C1 segment of cervical spinal cord (tissue), 14 donors: ENCODE results near the gene CALML5.

Experiments
- DNase-seq, 14 donors: peaks; one replicate each; lab custom pipeline; 2025; lab: John Stamatoyannopoulos, UW

CALML5 gene

DNA sequence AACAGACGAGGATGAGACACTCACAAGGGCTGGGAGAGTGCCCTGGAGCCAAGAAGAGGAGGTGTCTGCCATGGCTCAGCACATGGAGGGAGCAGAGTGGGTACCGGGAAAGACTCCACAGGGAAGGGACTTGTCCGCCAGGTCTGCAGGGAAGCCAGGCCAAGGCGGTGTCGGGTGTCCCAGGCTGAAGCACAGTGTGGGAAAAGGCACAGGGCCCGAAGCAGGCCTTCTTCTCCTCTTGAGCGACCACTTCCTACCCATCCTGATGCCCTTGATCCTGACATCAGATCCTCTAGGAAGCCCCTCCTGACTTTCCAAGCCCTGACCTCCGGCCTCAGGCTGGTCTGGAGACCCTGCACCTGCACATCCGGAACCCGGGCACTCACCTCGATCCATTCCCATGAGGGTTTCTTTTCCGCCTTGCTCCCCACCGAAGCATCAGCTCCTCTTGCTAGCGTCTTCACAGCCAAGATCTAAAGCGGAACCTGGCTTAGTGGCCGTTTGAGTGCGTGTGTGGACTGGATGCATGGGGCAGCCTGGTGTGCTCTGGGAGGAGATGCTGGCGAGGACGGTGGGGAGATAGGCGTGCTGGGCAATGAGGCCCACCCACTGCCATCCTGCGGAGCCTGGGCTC lies 33.8 kb upstream of the CALML5 start:
- DNase-seq: no peak

DNA sequence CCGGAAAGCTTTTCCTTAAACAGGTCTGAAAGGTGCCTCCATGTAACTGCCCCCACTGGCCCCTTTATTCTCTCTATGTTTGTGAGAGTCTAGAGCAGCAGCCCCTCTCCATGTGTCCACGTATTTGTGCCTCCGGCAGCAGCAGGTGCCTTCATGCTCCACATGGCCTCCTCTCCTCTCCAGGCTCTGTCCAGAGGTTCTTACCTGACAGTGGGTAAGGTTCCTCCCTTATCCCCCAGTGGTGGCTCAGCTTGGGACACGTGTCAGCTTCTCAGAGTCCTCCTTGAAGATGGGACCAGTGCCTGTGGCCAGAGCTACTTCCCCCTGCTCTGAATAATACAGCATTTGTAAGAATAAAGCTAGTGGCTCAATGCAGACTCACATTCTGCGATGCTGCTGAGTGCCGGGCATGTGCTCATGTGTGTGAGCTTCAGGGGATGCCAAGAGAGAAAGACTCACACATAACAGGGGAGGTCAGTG lies 33.3 kb upstream of the CALML5 start:
- no peak for DNase-seq

DNA sequence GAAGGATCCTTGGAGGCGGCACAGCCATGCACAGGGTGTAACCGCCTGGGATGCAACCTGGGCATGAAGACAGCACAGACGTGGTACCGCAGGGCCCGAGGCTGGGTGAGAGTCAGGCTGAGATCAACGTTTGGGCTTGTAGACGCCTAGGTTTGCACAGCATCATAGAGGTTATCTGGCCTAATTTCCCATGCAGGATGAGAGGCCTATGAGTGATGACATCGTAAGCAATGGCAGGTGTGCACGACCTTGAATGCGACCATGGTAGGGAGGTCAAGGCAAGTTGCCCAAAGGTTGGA lies 32.9 kb upstream of the CALML5 start:
- no peak for DNase-seq

DNA sequence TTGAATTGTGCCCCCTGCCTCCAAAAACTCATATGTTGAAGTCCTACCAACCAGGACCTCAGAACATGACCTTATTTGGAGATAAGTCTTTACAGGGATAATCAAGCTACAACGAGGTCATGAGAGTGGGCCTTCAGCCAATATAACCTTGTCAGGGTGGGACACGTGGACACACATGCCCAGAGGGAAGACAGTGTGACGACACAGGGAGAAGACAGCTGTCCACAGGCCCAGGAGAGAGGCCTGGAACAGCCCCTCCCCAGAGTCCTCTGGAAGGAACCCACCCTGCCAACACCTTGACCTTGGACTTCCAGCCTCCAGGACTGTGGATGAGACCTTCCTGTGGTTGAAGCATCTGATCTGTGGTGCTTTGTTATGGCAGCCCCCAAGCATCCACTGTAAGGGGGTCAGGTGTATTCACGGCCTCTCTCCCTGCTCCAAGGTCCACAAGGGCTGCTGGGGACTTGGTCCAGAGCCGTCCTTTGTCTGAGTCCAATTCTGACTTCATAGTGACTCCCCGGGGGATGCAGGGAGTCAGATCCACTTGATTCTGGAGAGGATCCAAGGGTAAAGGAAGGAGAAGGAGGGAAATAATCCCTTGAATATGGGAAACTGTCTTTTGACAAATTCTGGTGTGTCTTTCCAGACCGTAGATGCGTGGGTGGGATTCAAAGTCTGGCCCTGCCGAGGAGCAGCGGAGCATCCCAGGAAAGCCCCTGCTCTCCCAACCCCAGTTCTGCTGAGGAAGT lies 32.4 kb upstream of the CALML5 start:
- no peak for DNase-seq

DNA sequence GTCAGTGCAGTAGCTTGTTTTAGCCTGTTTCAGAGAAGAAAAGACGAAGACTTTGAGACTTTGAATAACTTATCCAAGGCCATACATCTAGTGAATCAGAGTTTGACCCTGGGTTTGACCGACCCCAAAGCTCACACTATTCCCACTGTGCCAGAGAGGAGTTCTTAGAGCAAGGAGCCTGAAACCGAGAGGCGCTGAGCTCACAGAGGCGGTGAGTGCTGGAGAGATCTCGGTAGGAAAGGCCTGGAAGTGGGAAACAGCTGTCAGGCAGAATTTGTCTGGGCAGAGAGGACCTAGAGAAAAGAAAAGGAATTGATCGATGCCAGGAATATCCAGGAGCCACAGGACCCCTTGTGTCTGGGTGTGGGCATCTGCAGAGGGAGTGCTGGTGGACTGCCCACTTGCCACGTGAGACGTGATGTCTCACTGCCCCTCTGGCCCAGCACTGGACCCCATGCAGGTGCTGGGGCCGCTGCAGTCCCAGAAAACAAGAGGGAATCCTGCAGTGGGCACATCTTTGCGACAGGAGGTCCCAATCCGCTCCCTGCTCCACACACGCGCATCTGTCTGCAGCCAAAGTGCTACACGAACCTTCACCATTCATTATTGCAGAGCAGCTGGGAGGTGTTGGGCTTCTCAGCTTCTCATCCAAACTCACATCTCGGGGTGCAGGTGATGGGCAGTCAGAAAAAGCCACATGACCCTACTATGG lies 31.6 kb upstream of the CALML5 start:
- DNase-seq: no peak

DNA sequence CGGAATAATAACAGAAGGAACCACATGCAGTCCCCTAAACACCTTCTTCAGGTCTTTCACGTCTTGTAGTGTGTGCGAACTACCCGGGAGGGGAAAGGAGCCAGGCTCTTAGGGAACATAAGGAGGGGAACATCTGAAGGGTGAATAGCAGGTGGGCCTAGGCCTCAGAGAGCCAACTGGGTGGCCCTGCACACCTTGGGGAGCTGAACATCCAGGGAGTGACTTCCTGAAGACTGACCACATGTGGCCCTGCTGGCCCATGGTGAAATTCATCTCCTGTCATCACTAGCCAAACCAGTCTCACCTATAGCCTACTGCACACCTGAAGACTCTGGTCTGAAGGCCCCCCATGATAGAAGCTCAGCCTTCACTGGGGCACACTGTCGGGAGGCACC lies 31.0 kb upstream of the CALML5 start:
- no peak for DNase-seq

DNA sequence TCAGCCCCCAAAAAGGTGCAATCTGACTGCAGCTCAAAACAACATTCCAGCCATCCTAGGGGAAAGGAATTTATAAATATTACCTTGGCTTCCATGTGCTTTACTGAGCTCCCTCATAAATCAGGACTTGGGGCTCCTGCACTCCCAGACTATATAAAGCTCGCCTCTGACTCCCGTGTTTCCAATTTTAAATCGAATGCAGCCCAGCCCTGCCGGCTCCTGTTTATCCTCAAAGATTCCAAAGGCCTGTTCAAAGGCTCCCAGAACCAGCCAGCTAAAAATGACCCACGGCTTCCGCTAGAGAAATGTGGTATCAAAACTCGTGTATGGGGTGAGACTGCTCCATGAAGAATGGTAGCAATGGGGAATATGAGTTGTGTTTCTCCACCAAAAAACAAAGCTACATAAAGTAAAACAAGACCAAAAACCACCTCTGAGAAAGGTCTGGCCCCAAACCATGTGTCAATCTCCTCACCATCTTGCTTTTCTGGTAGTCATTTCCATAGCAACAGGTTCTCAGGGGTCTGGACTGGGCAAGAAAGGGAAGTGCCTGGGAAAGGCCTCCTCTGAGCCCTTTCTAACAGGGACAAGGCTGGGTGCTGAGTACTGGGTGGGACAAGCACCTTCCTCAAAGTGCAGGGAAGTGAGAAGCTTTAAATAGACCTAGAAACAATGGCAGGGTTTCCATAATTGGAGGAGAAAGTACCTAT lies 30.5 kb upstream of the CALML5 start:
- DNase-seq: no peak

DNA sequence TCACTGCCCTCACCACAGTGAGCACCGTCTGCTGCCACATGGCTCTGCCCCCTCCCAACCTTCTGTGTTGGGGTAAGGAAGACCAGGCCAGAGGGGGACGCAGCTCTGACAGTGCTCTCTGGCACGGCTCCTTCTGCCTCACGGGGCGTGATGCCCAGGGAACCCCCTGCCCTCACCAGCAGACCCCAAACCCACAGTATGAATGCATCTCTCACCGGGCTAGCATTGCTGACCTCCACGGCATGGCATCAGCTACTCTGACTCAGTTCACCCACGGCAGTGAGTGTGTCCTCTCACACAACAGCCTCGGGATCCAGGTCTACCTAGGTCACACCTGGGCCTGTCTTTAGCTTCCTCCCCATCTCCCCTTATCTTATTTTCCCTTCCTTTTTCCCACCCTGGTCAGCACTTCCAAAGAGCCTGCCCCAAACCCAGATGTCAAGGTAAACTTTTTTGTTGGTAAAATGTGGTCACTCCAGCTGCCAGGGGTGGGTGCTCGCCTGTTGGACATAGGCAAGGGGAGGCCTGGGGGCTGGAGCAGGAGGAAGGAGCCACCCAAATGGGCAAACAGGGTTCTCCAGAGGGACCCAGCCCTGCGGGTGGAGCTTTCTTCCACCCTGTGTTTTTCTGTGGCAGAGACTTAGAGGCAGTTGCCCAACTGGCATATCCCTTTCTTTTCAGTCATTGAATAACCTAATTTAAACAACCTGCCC lies 29.8 kb upstream of the CALML5 start:
- DNase-seq: no peak

DNA sequence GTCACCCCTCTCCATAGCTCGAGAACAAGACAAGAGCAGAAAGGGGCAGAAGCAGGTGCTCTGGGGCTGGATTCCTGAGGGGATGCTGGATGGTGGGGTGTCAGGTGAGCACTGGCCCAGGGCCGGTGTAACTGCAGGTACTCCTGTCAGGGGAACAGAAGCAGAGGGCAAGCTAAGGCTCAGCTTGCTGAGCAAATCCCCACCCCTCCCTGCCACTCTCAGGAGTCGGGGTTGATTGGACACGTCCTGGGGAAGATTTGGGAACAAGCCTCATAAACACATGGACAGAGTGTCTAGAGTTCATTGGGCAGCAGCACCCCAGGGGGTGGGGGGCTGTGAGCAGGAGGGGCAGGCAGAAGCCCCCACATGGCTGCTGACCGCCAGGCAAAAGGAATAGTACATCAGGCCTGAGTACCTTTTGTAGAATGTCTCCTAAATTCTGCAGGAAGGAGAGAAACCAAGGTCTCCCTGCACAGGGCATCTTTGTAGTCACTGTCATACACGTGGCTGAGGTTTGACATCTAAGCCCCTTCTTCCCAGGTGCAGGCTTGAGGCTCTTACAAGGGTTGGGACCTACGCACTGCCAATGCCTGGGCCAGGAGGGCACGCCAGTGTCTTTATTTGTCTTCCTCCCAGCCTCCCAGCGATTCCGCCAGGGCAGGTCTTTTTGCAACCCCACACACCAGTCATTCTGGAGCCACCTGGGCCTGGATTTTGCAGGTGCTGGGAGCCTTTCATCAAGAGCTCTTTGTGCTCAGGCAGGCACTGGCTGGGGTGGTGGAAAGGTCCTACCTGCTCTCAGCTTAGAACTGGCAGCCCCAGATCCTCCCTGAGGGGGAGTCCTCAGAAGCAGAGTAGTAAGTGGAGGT lies 28.2 kb upstream of the CALML5 start:
- no peak for DNase-seq

DNA sequence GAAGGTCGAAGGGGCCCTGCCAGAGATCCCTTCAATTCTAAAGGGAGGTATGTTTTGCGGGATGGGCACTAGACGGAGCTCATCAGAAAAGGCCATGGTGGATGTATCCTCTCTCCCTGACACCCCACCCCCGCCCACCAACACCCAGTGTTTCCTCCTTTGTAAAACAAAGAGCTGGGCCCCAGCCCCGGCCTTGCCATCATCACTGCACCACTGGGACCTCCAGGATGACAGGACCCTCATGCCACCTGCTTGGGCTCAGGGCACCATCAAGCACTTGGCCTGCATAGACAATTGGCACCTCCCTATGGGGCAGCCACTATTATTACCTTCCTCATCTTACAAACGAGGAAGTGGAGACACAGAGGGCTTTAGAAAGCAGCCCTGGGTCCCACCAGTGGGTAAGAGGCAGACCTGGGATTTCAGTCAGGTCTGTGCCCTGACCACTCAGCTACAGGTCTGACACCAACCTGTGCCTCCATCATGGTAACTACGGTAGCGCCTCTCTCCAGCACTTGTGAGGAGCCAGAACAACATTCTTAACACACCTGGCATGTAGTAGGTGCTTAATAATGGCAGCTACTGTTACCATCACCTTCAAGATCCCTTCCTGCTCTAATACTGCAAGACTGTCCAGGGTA lies 27.4 kb upstream of the CALML5 start:
- no peak for DNase-seq

DNA sequence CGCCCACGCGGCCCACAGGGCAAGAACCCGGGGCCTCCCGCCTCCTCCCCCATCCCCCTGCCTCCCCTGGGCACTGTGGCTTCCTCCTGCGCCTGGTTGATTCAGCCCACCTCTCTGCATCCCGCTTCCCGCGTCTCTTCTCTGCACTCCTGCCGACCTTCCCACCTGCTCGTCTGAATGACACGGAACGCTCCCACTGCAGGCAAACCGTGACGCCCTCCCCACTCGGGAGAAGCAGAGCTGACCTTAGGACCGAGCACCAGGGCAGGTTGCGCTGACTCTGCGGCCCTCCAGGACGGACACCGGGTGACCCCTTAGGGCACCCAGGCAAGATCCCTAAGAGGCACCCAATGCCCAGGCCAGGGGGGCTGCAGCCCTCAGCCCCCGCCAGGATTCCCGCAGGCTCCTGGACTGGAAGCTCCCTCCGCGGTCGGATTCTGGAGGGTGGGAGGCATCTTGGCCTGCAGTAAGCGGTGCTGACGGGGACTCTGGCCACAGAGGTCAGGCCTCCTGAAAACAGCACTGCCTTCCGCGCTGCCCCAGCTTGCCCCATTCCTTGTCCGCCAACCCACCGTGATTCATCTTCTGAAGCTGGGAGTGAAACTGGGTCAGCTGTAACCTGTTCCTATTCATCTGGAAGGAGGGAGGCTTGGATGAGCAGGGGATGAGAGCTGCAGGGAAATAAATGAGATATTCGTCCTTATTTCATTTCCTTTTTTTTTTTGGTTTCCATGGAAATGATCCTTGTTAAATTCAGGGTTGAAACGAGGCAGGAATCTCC lies 26.4 kb upstream of the CALML5 start:
- DNase-seq: no peak

DNA sequence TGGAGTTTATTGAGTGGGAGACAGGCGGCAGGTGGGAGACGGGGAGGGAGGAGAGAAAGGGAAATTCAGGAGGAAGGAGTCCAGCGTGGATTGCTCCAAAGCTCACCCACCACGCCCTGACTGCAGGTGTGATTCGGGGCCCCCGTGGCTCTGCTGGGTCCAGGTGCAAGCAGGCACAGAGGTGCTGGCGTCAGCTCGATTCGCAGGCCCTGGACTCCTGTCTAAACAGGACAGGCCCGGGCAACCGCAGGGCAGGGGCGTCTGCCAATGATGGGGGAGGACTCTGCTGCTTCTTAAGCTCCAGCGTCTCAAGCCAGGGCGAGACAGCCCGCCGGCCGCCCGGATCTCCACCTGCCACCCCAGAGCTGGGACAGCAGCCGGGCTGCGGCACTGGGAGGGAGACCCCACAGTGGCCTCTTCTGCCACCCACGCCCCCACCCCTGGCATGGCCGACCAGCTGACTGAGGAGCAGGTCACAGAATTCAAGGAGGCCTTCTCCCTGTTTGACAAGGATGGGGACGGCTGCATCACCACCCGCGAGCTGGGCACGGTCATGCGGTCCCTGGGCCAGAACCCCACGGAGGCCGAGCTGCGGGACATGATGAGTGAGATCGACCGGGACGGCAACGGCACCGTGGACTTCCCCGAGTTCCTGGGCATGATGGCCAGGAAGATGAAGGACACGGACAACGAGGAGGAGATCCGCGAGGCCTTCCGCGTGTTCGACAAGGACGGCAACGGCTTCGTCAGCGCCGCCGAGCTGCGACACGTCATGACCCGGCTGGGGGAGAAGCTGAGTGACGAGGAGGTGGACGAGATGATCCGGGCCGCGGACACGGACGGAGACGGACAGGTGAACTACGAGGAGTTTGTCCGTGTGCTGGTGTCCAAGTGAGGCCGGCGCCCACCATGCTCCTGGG lies 25.5 kb upstream of the CALML5 start, which contains the start of gene CALML3:
Gene CALML3, plus strand, starts transcription at position 321 of the 920 bp plus-strand sequence. Its CDS starts 125 bp downstream, at position 446.
- DNase-seq: no peak

DNA sequence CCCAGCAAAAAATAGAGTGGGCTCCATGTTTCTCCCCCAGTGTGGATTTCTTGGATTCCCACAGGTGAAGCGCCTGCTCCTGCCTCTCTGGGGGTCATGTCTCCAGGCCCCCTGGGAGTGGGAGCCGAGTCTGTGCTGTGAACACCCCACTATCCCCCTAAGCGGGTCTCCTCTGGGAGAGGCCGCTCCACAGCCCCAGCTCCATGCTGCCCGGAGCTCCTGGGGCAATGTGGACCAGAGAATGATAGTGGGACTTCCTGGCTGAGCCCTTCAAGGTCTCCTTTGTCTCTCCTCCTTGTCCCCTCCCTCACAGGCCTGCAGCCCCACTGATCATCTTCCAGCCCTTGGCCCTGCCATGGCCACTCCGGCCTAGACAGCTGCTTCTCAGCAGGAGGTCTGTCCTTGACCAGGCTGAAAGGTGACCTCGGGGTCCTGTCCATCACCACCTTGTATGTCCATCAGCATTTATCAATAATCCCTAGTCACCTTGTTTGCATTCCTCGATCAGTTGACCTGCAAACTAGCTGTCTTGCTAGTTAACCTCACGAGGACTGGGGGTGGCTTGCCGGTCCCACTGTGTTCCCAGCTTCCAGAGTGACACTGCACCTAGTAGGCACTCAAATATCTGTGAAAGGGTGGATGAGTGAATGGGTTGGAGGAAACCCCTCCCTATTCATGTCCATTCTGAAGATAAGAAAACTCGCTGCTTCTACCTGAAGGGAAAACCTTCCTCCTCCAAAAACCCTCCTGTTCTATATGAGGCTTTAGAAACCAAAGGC lies 24.6 kb upstream of the CALML5 start:
- no peak for DNase-seq

DNA sequence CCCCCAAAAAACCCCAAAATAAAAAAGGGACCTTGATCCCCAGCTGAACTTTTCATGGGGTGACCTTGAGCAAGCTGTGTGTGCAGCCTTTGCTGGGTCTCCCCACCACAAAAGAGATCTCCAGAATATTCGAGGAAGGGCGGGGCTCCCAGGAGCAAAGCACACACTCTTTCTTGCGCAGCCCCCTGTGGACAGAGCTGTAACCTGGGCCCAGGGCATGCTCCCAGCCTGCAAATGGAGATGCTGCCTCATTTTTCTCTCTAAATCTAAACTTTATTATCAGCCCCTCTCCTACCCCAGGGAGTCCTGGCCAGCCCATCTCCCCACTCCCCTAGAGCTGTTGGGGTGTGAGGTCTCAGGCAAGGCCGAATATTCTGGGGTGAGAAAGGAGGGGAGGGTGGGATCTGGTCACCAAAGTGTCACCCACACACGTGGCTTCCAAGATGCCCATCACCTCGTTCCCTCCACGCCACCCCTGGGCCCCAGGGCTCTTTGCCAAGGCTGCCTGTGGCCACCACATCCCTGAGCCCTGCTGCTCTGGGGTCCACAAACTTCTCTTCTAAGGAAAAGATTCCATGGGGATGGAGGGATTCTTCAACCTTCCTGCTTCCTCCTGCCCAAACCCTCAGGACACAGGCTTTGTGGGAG lies 23.7 kb upstream of the CALML5 start:
- no peak for DNase-seq

DNA sequence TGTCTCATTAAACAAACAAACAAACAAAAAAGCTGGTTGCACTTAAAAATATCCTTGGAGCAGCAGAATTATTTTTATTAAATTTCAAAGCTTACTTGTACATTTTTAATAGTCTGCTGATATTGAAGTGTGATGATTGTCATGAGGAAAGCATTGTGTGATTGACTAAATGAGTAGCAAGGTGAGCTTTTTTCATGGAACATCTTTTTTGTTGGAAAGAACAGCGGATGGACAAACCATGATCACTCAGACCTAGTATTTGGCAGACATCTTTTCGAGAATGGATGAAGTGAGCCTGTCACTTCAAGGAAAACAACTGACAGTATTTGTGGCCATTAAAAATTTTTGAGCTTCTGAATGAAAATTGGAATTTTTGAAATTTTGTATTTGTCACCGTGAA lies 19.7 kb upstream of the CALML5 start:
- DNase-seq: no peak

DNA sequence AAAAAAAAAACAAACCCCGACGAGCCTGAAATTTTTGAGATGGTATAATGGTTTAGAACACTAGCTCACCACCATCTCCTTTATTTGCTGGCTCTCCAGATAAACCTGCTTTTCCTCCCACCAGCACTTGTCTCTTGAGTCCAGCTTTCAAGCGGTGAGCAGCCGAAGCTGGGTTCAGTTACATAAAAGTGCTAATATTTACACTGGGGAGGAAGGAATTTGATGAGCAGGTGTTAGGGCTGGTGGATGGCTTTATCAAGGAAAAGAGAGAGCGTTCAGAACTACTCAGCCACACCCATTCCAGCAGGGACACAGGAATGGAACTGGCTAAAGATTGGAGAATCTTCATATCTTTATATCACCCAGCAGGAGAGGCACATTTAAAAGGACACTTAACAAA lies 18.8 kb upstream of the CALML5 start:
- DNase-seq: no peak

DNA sequence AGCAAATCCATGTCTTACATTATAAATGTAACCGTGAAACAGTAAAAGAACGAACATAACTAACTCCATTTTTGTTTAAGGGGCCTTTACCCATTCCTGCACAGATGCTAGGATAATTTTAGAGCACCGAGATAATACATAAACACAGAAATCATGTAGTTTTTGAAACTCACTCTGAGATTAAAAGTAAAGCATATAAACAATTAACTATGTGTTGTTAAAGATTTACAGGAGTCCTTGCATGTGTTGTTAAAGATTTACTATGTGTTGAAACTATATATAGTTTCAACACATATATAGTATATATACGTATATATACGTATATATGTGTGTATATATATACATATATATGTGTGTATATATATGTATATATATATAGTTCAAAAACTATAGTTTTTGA lies 18.2 kb upstream of the CALML5 start:
- no peak for DNase-seq
